Measurements from ENCODE around the gene INO80. TPM values are rescaled to one million over a fixed set of nuclear protein-coding genes. Genes with fewer than 3 reads are reported as not detected.
"Not testable (repeated sequence)": the region's sequence is repeated elsewhere in the genome, so short reads cannot be mapped to it uniquely, and the experiment has no call there.

INO80 gene
- total RNA-seq, 1 donor from 2014 or later: 10.7 TPM

DNA sequence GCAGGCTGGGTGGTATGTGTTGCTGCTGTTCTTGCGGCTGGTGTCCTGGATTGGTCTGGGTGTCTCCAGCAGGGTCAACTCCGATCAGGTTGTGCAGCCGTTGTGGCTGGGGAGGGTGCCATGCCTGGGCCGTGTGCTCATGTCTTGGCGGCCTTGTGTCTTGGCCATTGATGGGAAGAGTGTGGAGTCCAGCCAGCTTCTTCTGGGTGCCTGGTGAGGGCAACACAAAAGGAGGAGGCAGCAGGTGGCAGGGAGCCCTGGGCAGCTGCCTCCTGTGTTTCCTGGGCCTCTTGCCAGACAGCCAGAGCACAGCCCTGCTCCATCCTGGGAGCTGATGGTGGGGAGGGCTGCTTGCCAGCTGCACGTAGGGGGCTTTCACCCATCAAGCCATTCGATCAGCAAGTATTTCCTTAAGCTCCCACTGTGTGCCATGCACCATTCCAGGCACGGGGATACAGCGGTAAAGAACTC is 158.5 kb downstream of the INO80 start:
- ATAC-seq (peak; percentile 56), DNase-seq (ENCODE audit: missing footprints) (no peak)
- intact Hi-C loops (cut with DNase I): no loop called here

DNA sequence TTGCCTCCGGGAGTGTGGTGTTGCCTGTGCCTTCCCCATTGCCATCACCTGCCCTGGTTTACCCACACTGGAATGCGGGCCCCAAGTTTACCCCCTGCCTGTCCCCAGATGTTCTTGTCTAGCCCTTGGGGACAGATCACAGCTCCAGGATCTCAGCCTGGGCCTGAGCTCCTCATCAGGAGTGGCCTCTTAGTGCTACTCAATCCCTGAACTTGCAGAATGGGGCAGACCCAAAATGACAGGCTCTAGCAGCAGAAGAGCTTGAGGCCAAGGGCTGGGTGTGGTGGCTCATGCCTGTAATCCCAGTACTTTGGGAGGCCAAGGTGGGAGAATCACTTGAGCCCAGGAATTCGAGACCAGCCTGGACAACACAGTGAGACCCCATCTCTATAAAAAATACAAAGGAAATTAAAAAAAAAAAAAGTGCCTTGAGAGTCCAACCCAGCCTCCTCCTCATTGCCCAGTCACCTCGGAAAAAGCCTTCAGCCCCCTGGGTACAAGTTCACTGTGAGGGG is 159.0 kb downstream of the INO80 start:
- intact Hi-C loops (cut with DNase I): no loop called here
- no peak for DNase-seq (ENCODE audit: missing footprints)
- no peak for ATAC-seq

DNA sequence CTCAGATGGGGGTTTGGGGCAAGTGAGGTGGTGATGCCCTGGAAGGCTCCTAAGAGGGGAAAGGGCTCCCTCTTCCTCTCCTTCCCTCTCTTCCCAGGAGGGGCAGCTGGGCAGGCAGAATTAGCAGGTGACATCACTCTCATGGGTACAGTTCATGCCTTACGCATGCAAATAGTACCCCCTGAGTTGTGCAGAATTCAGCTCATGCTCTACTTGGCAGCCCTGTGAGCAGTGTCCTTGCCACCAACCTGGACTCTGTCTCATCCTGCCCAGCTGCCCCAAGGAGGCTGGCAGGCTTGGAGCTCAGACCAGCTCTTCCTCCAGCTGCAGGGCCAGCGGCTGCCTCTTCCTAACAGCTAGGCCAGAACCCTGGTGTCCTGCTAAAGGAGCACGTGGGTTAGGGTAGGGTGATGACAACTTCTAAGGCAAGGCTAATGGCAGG is 159.5 kb downstream of the INO80 start:
- no peak for DNase-seq (ENCODE audit: missing footprints)
- intact Hi-C loops (cut with DNase I): no loop called here
- ATAC-seq: peak; percentile 25

DNA sequence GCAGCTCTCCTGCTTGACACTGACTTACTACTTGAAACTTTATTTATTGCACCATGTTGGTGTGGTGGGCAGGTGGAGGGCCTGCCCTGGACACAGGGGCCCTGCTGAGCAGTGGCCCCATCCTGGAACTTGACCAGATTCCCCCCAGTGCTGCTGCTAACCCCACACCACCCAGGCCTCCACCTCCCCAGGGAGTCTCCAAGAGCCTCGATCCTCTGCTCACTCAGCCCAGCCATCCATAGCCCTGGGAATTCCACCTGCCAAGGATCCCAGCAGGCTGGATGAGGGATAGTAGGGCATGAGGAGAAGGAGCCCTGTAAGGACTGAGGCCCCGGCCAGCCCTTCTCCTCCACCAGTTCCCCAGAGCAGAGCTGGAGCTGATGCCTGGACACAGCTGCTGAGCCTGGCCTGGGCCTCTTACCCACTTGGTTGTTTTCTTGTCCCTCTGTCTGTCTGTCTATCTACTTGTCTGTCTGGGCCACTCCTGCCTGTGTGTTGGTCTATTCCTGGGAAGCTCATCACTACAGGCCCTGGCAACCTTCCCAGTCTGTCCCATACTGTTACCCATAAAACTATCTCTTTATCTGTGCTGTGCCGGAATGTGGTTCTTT is 160.0 kb downstream of the INO80 start:
- DNase-seq (ENCODE audit: missing footprints) (no peak), ATAC-seq (no peak)
- intact Hi-C loops (cut with DNase I): no loop called here

DNA sequence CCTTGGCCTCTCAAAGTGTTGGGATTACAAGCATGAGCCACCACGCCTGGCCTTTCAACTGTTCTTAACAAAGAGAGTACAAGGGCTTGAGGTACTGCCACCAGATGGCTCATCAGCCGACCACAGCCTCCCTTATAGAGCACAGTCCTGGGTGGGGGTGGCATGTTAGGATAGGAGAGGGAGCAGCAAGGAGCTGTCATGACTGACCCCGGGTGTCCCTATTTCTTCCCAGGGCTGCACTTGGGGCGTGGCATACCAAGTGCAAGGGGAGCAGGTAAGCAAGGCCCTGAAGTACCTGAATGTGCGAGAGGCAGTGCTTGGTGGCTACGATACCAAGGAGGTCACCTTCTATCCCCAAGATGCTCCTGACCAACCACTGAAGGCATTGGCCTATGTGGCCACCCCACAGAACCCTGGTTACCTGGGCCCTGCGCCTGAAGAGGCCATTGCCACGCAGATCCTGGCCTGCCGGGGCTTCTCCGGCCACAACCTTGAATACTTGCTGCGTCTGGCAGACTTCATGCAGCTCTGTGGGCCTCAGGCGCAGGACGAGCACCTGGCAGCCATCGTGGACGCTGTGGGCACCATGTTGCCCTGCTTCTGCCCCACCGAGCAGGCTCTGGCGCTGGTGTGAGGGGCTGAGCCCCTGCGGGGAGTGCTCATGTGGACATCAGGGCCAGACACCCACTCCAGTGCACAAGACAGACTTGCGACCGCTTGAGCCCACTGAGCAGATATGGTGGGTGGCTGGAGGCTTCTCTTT is 160.8 kb downstream of the INO80 start:
- intact Hi-C loops (cut with DNase I): no loop called here
- DNase-seq (ENCODE audit: missing footprints) (no peak), ATAC-seq (no peak)

DNA sequence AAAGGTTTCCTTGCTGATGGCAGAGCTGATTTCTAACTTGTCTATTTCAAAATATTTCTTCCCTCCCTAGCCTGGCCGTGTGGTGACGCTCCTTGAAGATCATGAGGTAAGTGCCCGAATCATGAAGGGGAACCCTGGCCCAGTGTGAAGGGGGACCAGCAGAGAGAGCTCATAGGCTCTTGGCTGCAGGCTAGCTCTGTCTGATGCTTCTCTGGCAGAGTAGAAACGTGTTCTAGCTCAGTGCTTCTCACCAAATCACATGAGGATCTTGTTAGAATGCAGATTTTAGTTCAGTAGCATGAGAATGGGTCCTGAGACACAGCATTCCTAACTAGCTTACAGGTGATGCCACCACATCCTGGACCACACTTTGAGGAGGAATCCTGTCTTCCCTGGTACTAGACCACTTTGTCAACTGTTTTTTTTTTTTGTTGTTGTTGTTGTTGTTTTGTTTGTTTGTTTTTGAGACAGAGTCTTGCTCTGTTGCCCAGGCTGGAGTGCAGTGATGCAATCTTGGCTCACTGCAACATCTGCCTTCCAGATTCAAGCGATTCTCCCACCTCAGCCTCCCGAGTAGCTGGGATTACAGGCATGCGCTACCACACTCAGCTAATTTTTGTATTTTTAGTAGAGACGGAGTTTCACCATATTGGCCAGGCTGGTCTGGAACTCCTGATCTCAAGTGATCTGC is 161.8 kb downstream of the INO80 start:
- intact Hi-C loops (cut with DNase I); ATAC-seq; DNase-seq (ENCODE audit: missing footprints): not testable (repeated sequence)

DNA sequence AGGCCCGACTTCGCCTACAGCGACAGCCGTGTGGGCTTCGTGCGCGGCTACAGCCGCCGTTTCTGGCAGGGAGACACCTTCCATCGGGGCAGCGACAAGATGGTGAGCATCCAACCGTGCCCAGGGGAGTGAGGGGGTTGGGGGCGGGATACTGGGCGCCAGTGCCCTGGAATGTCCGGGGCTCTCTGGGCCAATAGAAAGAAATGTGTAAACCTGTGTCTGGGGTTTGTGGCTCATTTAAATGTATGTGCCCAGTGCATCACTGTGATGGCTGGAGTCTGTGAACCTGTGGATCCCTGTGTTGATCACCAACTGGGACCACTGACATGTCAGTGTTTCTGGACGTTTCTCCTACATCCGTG is 162.4 kb downstream of the INO80 start:
- intact Hi-C loops (cut with DNase I): no loop called here
- no peak for ATAC-seq

DNA sequence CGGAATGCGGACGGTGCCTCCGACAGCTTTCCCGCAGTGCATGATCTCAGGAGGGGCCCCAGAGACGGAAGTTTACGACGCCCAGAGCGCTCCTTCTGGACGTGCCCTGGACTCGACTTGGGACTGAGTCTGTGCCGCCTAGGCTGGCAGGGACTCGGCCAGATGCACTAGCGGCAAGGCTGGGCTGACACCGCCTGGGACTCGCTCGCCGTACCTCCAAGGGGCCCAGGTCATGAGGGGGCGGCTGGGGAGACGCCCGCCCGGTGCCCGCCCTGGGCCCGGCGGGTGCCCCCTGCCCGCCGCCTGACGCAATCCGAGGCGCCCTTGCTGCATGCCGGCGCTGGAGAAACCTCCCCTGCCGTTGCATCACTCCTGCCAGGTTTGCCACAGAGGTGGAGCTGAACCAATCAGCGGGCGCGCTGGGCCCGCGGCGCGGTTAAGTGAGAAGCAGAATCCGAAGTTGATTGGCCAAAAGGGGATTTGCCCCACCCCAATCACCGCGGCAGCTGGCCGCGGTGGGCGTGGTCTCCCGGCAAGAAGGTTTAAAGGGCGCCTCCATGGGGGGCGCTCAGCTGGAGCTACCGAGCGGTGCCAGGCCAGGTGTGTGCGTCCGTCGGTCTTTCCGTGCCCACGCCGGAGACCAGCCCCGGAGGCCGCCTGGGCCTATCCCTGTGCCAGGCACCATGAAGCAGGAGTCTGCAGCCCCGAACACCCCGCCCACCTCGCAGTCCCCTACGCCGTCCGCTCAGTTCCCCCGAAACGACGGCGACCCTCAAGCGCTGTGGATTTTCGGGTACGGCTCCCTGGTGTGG is 163.0 kb downstream of the INO80 start, which contains the start of gene CHAC1:
CHAC1 (plus strand) TSS at position 571 of the 812 bp plus-strand sequence; CDS start at position 684, 113 bp downstream.
- intact Hi-C loops (cut with DNase I): no loop called here
- ATAC-seq (peak; percentile 92), DNase-seq (ENCODE audit: missing footprints) (peak; percentile 98)

More for the DNA sequence above, 162.4 kb downstream of the INO80 start:
- DNase-seq (ENCODE audit: missing footprints): no peak

DNA sequence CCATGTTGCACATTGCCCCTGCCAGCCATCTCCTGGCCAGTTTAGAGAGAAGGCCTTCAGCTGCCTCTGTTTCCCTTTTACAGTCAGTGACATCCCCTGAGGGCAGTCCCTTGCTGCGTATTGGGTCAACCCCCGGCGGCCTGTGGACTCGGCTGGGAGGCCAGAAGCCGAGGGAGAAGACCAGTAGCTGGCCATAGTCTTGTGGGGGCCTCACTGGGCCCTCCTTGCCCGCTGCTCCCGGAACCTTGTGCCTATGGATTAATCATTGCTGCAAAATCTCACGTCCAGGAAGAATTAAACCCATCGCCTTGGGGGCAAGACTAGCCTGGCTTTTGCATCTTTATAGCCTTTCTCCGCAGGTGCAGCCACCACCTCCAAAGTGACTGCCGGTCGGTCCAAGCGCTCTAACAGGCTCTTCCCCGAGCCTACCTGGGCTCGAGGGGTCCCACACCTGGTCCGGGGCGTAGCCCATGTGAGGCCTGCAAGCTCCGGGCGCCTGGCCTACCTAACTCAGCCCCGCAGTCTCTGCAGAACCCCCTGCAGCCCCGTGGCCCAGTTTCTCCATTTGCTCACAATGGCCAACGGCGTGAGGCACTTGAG is 163.7 kb downstream of the INO80 start:
- DNase-seq (ENCODE audit: missing footprints) (no peak), ATAC-seq (no peak)
- intact Hi-C loops (cut with DNase I): no loop called here

DNA sequence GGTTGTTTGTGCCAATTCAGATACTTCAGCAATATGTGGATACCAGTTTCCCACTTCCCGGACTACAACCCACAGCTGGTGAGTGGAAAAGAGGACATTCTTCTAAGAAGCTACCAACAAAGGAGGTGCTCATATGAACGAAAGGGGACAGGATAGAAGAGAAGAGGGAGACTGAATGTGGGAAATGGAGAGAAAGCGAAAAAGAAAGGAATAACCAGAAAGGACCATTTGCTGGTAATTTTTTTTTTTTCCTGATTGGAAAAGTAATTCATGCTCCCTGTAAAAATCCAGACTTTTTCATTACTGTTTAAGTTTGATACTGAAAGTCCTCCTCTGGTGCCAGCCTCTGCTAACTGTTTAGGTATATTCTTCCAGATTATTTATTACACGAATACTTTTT is 164.3 kb downstream of the INO80 start:
- intact Hi-C loops (cut with DNase I): no loop called here
- ATAC-seq (no peak), DNase-seq (ENCODE audit: missing footprints) (no peak)

DNA sequence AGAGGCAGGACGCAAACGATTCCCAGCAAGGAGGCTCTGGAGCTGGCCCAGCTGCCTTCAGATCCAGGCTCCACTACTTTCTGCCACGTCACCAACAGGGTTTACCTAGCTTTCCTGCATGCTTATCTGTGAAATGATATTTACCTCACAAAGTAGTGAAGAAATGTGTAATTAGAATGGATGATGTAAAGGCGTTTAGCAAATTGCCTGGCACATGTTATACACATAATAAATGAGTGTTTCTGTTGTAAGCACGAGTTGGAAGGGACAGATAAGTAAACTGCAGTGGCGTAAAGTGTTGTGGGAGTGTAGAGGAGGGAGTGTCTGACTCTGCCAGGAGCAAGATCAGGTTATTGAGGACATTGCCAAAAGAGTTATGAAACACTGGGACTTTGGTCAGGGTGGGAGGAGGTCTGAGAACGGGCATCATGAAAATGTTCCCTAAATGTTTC is 166.3 kb downstream of the INO80 start:
- DNase-seq (ENCODE audit: missing footprints) (no peak), ATAC-seq (no peak)
- intact Hi-C loops (cut with DNase I): no loop called here

DNA sequence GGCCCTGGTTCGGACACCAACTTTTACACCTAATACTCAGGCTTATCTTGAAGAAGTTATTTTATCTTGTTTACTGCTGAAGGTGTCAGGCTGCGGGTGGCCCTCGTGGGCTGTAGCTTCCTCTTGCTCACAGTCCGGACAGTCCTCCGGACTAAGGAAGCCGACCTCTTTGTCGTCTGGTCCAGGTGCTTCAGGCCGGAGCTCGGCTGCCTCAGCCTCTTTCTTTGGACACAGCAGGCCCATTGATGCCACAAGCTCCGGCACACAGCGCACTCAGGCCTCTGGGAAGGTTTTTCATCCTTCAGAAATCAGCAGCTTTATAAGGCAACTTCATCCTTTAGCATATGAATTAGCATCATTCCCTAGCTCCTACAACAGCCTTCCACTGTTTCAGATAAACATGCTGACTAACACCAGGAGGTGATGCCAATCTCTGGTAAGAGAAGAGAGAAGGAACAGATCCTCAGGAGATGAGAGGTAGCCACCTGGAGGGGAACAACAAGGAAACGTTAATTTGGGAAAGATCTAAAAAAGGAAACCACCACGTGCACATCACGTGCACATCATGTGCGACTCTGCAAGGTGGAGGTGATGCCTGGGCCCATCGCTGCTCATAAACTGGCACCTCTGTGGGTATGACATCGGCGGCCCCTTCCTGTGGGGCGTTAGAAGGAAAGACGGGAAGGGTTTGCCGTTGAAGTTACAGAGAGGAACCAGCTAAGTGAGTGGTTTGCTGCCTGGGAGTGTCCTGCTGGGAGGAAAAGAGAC is 167.2 kb downstream of the INO80 start:
- DNase-seq (ENCODE audit: missing footprints): no peak
- intact Hi-C loops (cut with DNase I): no loop called here
- no peak for ATAC-seq

DNA sequence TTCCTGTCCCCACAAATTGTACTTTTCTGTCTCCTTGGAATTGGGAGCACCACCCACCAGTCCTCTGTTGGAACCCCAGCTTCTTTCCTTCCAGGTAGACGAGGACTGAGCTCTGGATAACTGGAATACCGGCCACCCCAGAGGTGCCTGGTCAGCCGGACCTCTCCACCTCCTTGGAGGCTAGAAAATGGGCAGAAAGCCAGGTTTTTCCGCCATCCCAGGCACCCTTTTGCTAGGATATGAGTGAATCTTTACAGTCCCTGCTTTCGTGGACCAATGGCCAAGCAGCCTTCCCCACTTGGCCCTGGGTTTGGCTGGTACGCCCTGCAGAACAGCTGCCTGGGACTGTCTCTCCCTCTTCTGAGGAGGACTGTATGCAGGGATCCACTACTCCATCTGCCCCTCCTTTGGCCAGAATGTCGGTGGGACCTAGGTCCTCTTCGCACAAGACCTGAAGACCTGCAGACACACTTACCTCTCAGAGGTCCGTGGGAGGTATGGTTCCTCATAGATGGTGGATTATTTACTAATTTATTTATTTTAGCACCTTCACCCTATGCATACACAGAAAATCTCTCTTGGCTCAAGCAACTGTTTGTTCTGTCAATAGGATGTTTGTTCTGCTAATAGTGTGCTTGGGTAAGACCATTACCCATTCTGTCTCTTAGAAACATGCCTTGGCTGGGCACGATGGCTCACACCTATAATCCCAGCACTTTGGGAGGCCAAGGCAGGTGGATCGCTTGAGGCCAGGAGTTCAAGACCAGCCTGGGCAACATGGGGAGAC is 171.4 kb downstream of the INO80 start:
- intact Hi-C loops (cut with DNase I): no loop called here
- ATAC-seq (no peak), DNase-seq (ENCODE audit: missing footprints) (no peak)

DNA sequence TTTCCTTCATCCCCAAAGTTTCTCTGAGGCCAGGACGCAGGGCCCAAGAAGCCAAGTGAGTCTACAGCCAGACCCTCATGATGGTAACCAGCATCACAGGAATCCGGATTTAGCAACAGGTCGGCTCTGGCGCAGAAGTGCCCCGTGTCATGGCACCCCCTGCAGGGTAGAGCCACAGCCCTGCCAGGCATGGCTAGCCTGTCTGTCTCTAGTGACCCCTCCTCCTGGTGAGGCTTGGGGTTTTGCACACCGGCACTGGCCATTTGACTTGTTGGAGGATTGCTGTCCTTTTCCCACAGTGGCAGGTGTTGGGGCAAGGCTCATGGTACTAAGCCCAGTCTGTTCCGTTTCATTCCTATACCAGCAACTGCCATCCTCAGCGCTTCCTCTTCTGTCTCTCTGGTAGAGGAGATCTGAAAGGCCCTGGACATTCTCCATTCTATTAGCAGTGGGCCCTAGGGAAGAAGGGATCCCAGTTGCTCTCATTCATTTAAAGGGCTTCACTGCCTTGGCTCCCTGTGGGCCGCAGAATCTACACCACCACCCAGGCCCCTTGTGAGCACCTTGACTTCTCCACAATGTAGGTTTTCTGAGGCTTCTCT is 172.2 kb downstream of the INO80 start:
- intact Hi-C loops (cut with DNase I): loop anchor here (2.0 kb wide), 1 partner anchor 79 kb away; no protein-coding TSS in a partner anchor
- DNase-seq (ENCODE audit: missing footprints) (no peak), ATAC-seq (no peak)

DNA sequence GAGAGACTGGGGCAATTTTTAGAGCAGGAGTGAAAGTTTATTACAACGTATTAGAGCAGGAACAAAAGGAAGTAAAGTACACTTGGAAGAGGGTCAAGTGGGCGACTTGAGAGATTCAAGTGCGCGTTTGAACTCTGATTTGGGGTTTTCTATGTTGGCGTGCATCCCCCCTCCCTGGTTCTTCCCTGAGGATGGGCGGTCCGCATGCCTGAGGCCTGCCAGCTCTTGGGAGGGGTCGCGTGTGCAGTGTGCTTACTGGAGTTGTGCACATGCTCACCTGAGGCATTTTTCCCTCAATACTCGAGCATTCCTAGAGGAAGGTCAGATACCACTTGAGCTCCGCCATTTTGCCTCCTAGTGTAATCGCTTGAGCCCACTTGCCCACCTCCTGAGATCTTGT is 173.2 kb downstream of the INO80 start:
- ATAC-seq (no peak), DNase-seq (ENCODE audit: missing footprints) (no peak)

DNA sequence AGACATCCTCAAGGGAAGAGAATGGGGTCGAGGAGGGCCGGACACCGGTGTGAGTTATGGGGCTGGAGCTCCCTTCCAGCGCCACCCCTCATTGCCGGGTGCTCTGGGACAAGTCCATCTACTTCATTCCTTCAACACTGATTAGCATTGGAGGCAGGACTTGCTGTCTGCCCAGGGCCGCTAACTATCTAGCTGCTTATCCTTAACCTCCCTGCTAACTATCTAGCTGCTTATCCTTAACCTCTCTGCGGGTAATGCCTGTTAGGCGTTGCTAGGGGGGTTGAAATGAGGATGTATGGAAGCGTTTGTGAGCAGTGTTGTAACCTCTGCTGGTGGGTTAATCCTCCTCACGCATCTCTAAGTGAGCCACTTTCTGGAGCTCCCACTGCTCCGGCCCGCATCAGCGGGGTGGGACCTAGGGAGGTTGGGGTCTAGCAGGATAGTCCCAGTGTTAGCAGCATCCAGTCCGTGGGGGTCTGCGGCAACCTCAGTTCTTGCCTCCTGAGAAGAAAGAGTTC is 173.7 kb downstream of the INO80 start:
- DNase-seq (ENCODE audit: missing footprints) (no peak), ATAC-seq (peak; percentile 6)
- intact Hi-C loops (cut with DNase I): loop anchor here (2.0 kb wide), 1 partner anchor 80 kb away; no protein-coding TSS in a partner anchor

More for the DNA sequence above, 173.2 kb downstream of the INO80 start:
- intact Hi-C loops (cut with DNase I): loop anchor here (2.0 kb wide), 1 partner anchor 80 kb away; no protein-coding TSS in a partner anchor
